ENCODE data around the gene ERI3. TPM values are rescaled to one million over a fixed set of nuclear protein-coding genes. Genes with fewer than 3 reads are reported as not detected.
A peak's percentile ranks its signal among the peaks of the same experiment; 100 is the strongest.

Gene ERI3
- total and polyA plus RNA-seq, 9 of the 15 experiments (the other 6 are each of a cell fraction or from before 2014, with no cell fraction given): 47.8 to 93.4 (median 67.2) TPM

DNA sequence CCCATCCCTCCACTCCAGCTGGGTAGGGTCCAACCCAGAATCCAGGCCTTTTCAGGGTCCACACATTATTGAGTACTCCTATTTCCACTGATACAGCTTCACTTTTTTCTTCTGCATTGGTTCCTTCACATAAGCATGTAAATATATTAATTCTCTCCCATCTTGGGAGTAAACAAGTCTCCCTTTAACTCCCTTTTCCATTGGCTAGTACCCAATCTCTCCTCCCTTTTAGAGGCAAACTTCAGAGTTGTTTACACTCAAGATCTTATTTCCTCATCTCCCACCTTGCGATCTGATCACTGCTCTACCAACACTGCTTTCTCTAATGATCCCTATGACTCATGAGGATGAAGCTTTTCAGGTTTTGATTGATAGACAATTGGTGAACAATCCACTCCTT, 121.5 kb downstream of the ERI3 start:
- Histone ChIP-seq H3K9me3 (replicated peaks; ENCODE audit: control insufficient read depth, insufficient read depth, low read depth, low read length) (no peaks in the 10 kb centered on the region), H2AFZ (ENCODE audit: low read depth, low read length) (no peak overlapping the region), H3K27ac (ENCODE audit: extremely low read depth, low read depth, low read length) (no peak overlapping the region), H3K27me3 (ENCODE audit: control insufficient read depth in 2 of 2, insufficient read depth in 2 of 2, low read length in 2 of 2) (no peaks in the 10 kb centered on the region), H4K20me1 (replicated peaks; ENCODE audit: control insufficient read depth, insufficient read depth, low read length) (peaks cover 4% of the 10 kb centered on the region), H3K79me2 (ENCODE audit: control insufficient read depth, insufficient read depth, low read length) (no peaks in the 10 kb centered on the region), H3K36me3 (ENCODE audit: control insufficient read depth, insufficient read depth, low read length) (peaks cover 9% of the 10 kb centered on the region; the same call in 2 of the 3 replicates), H3K4me3 (no peak overlapping the region), H3K9me1 (ENCODE audit: control insufficient read depth, insufficient read depth, low read length) (peaks cover 4% of the 10 kb centered on the region), H3K4me1 (replicated peaks in 1 of 2; ENCODE audit: control insufficient read depth in 2 of 2, insufficient read depth in 2 of 2, low read length in 2 of 2) (peaks cover 8 to 11% of the 10 kb centered on the region in 2 experiments; a peak in 4 of 5 replicates), H3K4me2 (ENCODE audit: insufficient read depth, low read length) (no peak overlapping the region), H3K9ac (ENCODE audit: insufficient read depth in 1 of 2, low read depth in 2 of 2, low read length in 2 of 2) (no peak overlapping the region)
- CTCF ChIA-PET (ENCODE audit: low intra/inter-chr PET ratio): no interaction called here
- DNase-seq (ENCODE audit: extremely low read depth in 1 of 4, low spot score in 3 of 4) (no peak), FAIRE-seq (peak; percentile 6), ATAC-seq (no peak)
- BruUV-seq (replicated peaks): no TSS peak
- TF ChIP-seq ZBTB34 (CRISPR knock-in tag; IDR thresholded peaks at IDR 0.05): no peak
- TF ChIP-seq ESRRB (CRISPR knock-in tag; IDR thresholded peaks at IDR 0.05; ENCODE audit: borderline replicate concordance): no peak
- TF ChIP-seq USF2 (CRISPR knock-in tag; IDR thresholded peaks at IDR 0.05): no peak
- TF ChIP-seq, protein P1, sequence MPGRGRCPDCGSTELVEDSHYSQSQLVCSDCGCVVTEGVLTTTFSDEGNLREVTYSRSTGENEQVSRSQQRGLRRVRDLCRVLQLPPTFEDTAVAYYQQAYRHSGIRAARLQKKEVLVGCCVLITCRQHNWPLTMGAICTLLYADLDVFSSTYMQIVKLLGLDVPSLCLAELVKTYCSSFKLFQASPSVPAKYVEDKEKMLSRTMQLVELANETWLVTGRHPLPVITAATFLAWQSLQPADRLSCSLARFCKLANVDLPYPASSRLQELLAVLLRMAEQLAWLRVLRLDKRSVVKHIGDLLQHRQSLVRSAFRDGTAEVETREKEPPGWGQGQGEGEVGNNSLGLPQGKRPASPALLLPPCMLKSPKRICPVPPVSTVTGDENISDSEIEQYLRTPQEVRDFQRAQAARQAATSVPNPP (IDR thresholded peaks at IDR 0.05; ENCODE audit: borderline replicate concordance, insufficient read depth, insufficient read length): no peak
- no peak for TF ChIP-seq MYC (IDR thresholded peaks at IDR 0.05; ENCODE audit: low read depth, low read length)
- TF ChIP-seq MYC (CRISPR knock-in tag; IDR thresholded peaks at IDR 0.05; ENCODE audit: borderline replicate concordance, low read depth): no peak
- TF ChIP-seq PYGO2 (tag; IDR thresholded peaks at IDR 0.05): no peak
- 25% methylated on average over 1 of the region's 1 CpG for WGBS (ENCODE audit: insufficient coverage, low coverage, missing lambda C conversion rate)
- in situ Hi-C loops (cut with MboI) (no loop called here), intact Hi-C loops (cut with micrococcal nuclease) (no loop called here)
- POLR2A ChIA-PET: interaction anchor here (0.6 to 1.5 kb wide), 2 partner anchors 9 to 14 kb away, joined by 4 to 5 read pairs; no protein-coding TSS in a partner anchor
